DOHH2 (cell line): ENCODE results near the gene SYT7.

Source experiments
- H3F3A ChIP-seq: fragments of 200-600 bp; sonication (generic), shearing (Covaris generic); 2 replicates; pipeline ENCODE4 v1.6.0; 2016; ENCODE audit warnings: antibody characterized with exemption, mild to moderate bottlenecking; ENCODE audit not compliant: control insufficient read depth, insufficient read depth
- H3K27ac ChIP-seq: fragments of 200-600 bp; sonication (generic); 2 replicates; pipeline ENCODE4 v1.5.1; 2014; ENCODE audit warnings: low read depth, mild to moderate bottlenecking, low read length, moderate library complexity
- H3K27me3 ChIP-seq: fragments of 200-600 bp; sonication (generic); 2 replicates; pipeline ENCODE4 v1.6.1; 2014; ENCODE audit warnings: mild to moderate bottlenecking, low read length, mixed read lengths; ENCODE audit not compliant: control insufficient read depth
- H3K36me3 ChIP-seq: fragments of 200-600 bp; sonication (generic); 2 replicates; pipeline ENCODE4 v1.6.1; 2014; ENCODE audit warnings: mild to moderate bottlenecking, low read length, moderate library complexity, mixed read lengths; ENCODE audit not compliant: control insufficient read depth
- H3K4me1 ChIP-seq: fragments of 200-600 bp; sonication (generic); 2 replicates; pipeline ENCODE4 v1.6.1; 2014; ENCODE audit warnings: mild to moderate bottlenecking, low read length, mixed read lengths; ENCODE audit not compliant: control insufficient read depth
- H3K4me2 ChIP-seq: fragments of 200-600 bp; sonication (generic); 2 replicates; pipeline ENCODE4 v1.6.0; 2014; ENCODE audit warnings: mild to moderate bottlenecking, low read length, moderate library complexity
- H3K4me3 ChIP-seq: fragments of 200-600 bp; sonication (generic); 2 replicates; pipeline ENCODE4 v1.5.1; 2014; ENCODE audit warnings: mild to moderate bottlenecking, low read length, mixed read lengths
- H3K79me2 ChIP-seq: fragments of 200-600 bp; sonication (generic); 2 replicates; pipeline ENCODE4 v1.6.1; 2014; ENCODE audit warnings: mild to moderate bottlenecking, low read length, mixed read lengths; ENCODE audit not compliant: control insufficient read depth
- H3K9me2 ChIP-seq: fragments of 200-600 bp; sonication (generic); replicated peaks from 2 replicates; pipeline ENCODE4 v1.6.1; 2014; ENCODE audit warnings: mild to moderate bottlenecking, low read length, mixed read lengths; ENCODE audit not compliant: control insufficient read depth
- H3K9me3 ChIP-seq: fragments of 200-600 bp; sonication (generic); 2 replicates; pipeline ENCODE4 v1.6.1; 2014; ENCODE audit warnings: antibody characterized with exemption, low read length, mixed read lengths; ENCODE audit not compliant: control insufficient read depth, insufficient read depth
- H4K20me1 ChIP-seq: fragments of 200-600 bp; sonication (generic); 2 replicates; pipeline ENCODE4 v1.6.0; 2014; ENCODE audit warnings: low read depth, mild to moderate bottlenecking, antibody characterized with exemption, low read length, moderate library complexity; ENCODE audit not compliant: control insufficient read depth, insufficient read depth
- CTCF ChIP-seq: fragments of 200-600 bp; sonication (generic); IDR thresholded peaks from one replicate; pipeline ENCODE4 v1.5.1; 2014; ENCODE audit warnings: antibody characterized with exemption, mild to moderate bottlenecking, low read depth, low read length; ENCODE audit not compliant: poor library complexity, severe bottlenecking
- EZH2phosphoT487 ChIP-seq: fragments of 200-600 bp; sonication (generic); IDR thresholded peaks from 2 replicates; pipeline ENCODE4 v1.6.1; 2017; ENCODE audit warnings: borderline replicate concordance, mild to moderate bottlenecking, antibody characterized with exemption, low read length, moderate library complexity, mixed read lengths

SYT7 gene

GRCh38 chr11:61524446-61524845 is 56.4 kb downstream of the SYT7 start:
- no peaks in the 10 kb centered on the region for H3K27me3 ChIP-seq
- H3K4me2 ChIP-seq = no peak overlapping the region
- H4K20me1 ChIP-seq = no peaks in the 10 kb centered on the region
- no peaks in the 10 kb centered on the region for H3K36me3 ChIP-seq
- no peak overlapping the region for H3K27ac ChIP-seq
- no peak overlapping the region for H3K4me3 ChIP-seq
- no peaks in the 10 kb centered on the region for H3K4me1 ChIP-seq
- TF ChIP-seq CTCF (no peak), EZH2phosphoT487 (no peak)
- no peaks in the 10 kb centered on the region for H3K9me3 ChIP-seq
- no peaks in the 10 kb centered on the region for H3K9me2 ChIP-seq
- no peaks in the 10 kb centered on the region for H3K79me2 ChIP-seq
- no peaks in the 10 kb centered on the region for H3F3A ChIP-seq

DNA sequence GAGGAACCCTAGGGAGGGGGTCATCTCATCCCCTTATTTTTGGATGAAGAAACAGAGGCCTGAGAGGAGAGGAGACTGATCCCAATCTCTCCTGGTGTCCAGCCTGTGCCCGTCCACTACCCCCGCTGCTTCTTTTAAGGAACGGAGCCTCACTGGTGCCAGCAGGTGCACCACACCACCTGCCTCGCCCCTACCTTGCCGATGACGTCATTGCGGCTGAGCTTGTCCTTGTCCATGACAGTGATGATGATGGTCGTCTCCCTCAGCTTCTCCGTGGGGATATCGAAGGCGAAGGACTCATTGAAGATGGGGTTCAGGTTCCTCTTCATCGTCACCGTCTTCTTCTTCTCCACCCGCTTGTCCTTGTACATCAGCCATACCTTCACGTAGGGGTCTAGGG is 58.0 kb downstream of the SYT7 start:
- Histone ChIP-seq H3K4me3 (no peak overlapping the region), H3F3A (no peaks in the 10 kb centered on the region), H3K9me2 (no peaks in the 10 kb centered on the region), H3K27ac (no peak overlapping the region), H3K4me1 (no peaks in the 10 kb centered on the region), H3K36me3 (no peaks in the 10 kb centered on the region), H4K20me1 (no peaks in the 10 kb centered on the region), H3K4me2 (no peak overlapping the region), H3K27me3 (no peaks in the 10 kb centered on the region), H3K79me2 (no peaks in the 10 kb centered on the region), H3K9me3 (no peaks in the 10 kb centered on the region)
- TF ChIP-seq CTCF (no peak), EZH2phosphoT487 (no peak)

DNA sequence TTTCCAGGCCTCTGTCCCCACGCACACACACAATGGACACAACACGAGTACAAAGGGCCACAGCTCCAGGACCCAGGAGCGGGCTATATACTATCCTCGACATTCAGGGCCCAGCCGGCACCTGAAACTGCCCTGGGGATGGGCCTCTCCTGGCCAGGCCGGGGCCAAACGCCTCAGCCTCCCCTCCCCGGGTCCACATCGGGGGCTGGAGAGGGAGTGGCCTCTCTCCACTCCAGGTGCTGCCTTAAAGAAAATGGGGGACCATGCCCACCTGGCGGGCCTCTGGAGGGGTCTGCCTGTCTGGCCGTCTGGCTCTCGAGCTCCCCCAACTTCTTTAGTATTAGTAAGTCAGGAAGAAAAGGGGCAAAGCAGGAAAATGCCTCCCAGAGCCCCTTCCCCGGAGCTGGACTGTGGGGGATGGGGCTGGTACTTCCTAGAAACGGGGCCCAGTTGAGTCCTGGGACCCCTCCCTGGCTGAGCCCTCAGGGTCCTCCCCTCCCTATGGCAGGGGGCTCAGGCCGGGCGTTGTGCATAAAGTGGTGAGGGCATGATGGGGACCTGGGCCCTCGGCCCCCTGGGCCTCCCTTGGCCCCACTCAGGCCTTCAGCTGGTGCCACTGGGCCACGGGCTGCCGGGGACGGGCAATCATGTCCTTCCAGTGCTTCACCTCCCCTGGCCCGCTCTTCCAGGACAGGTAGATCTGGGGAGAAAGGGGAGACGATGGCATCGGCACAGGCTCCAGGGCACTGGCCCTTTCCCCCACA is 62.7 kb downstream of the SYT7 start:
- Histone ChIP-seq H3K27me3 (no peaks in the 10 kb centered on the region), H3K79me2 (no peaks in the 10 kb centered on the region), H3K4me3 (no peak overlapping the region), H3F3A (no peaks in the 10 kb centered on the region), H3K9me3 (no peaks in the 10 kb centered on the region), H3K4me2 (no peak overlapping the region), H3K4me1 (no peaks in the 10 kb centered on the region), H3K27ac (no peak overlapping the region), H3K9me2 (no peaks in the 10 kb centered on the region), H3K36me3 (no peaks in the 10 kb centered on the region), H4K20me1 (no peaks in the 10 kb centered on the region)
- TF ChIP-seq EZH2phosphoT487 (no peak), CTCF (no peak)
